SK-N-SH (cell line): ENCODE results near the gene ZDHHC7. TPM values are rescaled to one million over a fixed set of nuclear protein-coding genes. Genes with fewer than 3 reads are reported as not detected.

Experiments
- CTCF ChIA-PET: fragments of 300-600, 350-600 bp; formaldehyde crosslinking; extraction: SDS; loops from one replicate; lab custom pipeline; 2021; lab: Yijun Ruan, JAX
- POLR2A ChIA-PET: fragments of 350-600 bp; sonication (Branson Sonifier 250); formaldehyde crosslinking; extraction: SDS; loops from one replicate; lab custom pipeline; 2020; ENCODE audit warnings: antibody characterized with exemption, inconsistent platforms; lab: Yijun Ruan, JAX
- DNase-seq: peaks from one replicate; pipeline ENCODE4 v3.0.0; 2012
- H2AFZ ChIP-seq: fragments of 200-600 bp; sonication (generic); 2 replicates; pipeline ENCODE4 v1.8.1; 2016; ENCODE audit warnings: antibody characterized with exemption, mild to moderate bottlenecking, low read depth
- H3F3A ChIP-seq: fragments of 200-600 bp; sonication (generic); replicated peaks from 2 replicates; pipeline ENCODE3; 2016; ENCODE audit warnings: antibody characterized with exemption, mild to moderate bottlenecking; ENCODE audit not compliant: insufficient read depth
- H3K27ac ChIP-seq, 2 experiments: fragments of 200-500 bp in 1 of 2; fragments of 200-600 bp in 1 of 2; sonication (Bioruptor generic) in 1 of 2; sonication (generic), shearing (Covaris generic) in 1 of 2; 2 replicates each; pipeline versions ENCODE4 v1.5.1 to v1.6.1; 2014 to 2016; ENCODE audit warnings: low read depth in 2 of 2, inconsistent platforms in 1 of 2, low read length in 1 of 2, mild to moderate bottlenecking in 1 of 2, mixed read lengths in 1 of 2
- H3K27me3 ChIP-seq: fragments of 200-600 bp; sonication (generic), shearing (Covaris generic); 2 replicates; pipeline ENCODE4 v1.6.1; 2016; ENCODE audit warnings: mixed run types; ENCODE audit not compliant: insufficient read depth
- H3K36me3 ChIP-seq, 2 experiments: fragments of 200-500 bp in 1 of 2; fragments of 200-600 bp in 1 of 2; sonication (Bioruptor generic) in 1 of 2; sonication (generic) in 1 of 2; replicated peaks in 1 of 2; 2 replicates each; pipeline versions ENCODE3 to v1.5.1; 2014 to 2016; ENCODE audit warnings: low read length in 1 of 2, mild to moderate bottlenecking in 1 of 2; ENCODE audit not compliant: insufficient read depth in 2 of 2, control insufficient read depth in 1 of 2
- H3K4me1 ChIP-seq, 2 experiments: fragments of 200-500 bp in 1 of 2; fragments of 200-600 bp in 1 of 2; sonication (Bioruptor generic) in 1 of 2; sonication (generic), shearing (Covaris generic) in 1 of 2; 2 replicates each; pipeline versions ENCODE4 v1.5.1 to v1.6.1; 2014 to 2016; ENCODE audit warnings: low read depth in 1 of 2, low read length in 1 of 2, mixed run types in 1 of 2; ENCODE audit not compliant: insufficient read depth in 2 of 2, control insufficient read depth in 1 of 2
- H3K4me2 ChIP-seq: fragments of 200-600 bp; sonication (generic), shearing (Covaris generic); 2 replicates; pipeline ENCODE4 v1.6.1; 2017; ENCODE audit warnings: mixed run types
- H3K4me3 ChIP-seq, 2 experiments: fragments of 200-500 bp in 1 of 2; fragments of 200-600 bp in 1 of 2; sonication (Bioruptor generic) in 1 of 2; sonication (generic), shearing (Covaris generic) in 1 of 2; 2 replicates each; pipeline versions ENCODE4 v1.5.1 to v1.8.1; 2014 to 2016; ENCODE audit warnings: low read depth in 2 of 2, inconsistent platforms in 1 of 2, low read length in 1 of 2, mild to moderate bottlenecking in 1 of 2, mixed read lengths in 1 of 2, moderate library complexity in 1 of 2
- H3K79me2 ChIP-seq: fragments of 200-600 bp; sonication (generic); 2 replicates; pipeline ENCODE4 v1.8.1; 2017; ENCODE audit warnings: mild to moderate bottlenecking; ENCODE audit not compliant: insufficient read depth
- H3K9ac ChIP-seq: fragments of 200-600 bp; sonication (generic); 2 replicates; pipeline ENCODE4 v1.6.1; 2017; ENCODE audit warnings: mixed run types
- H3K9me2 ChIP-seq: fragments of 200-600 bp; sonication (generic); 2 replicates; pipeline ENCODE4 v1.6.1; 2017; ENCODE audit warnings: mixed run types
- H3K9me3 ChIP-seq: fragments of 200-600 bp; sonication (generic); 2 replicates; pipeline ENCODE4 v1.6.1; 2017; ENCODE audit warnings: mixed run types, mild to moderate bottlenecking, moderate library complexity
- H4K20me1 ChIP-seq: fragments of 200-600 bp; sonication (generic); 2 replicates; pipeline ENCODE4 v1.6.1; 2017; ENCODE audit warnings: mild to moderate bottlenecking, mixed run types; ENCODE audit not compliant: insufficient read depth
- CHD2 ChIP-seq: fragments of 150-350 bp; IDR thresholded peaks from 2 replicates; pipeline ENCODE4 v1.6.1; 2018; ENCODE audit warnings: low read length; ENCODE audit not compliant: partially characterized antibody
- CTCF ChIP-seq: fragments of 200-600 bp; sonication (generic); IDR thresholded peaks from 2 replicates; pipeline ENCODE4 v1.6.1; 2017; ENCODE audit warnings: antibody characterized with exemption, mild to moderate bottlenecking, moderate library complexity
- ELF1 ChIP-seq: IDR thresholded peaks from 2 replicates; pipeline ENCODE4 v1.4.0; 2012
- EP300 ChIP-seq, 2 experiments: IDR thresholded peaks; 2 replicates each; pipeline versions ENCODE4 v1.4.0 to v1.6.1; 2012; ENCODE audit warnings: borderline replicate concordance in 1 of 2, low read depth in 1 of 2, low read length in 1 of 2
- EZH2phosphoT487 ChIP-seq: fragments of 200-600 bp; sonication (generic); IDR thresholded peaks from 2 replicates; pipeline ENCODE4 v1.6.1; 2017; ENCODE audit warnings: low read depth, mixed run types, mild to moderate bottlenecking, antibody characterized with exemption, moderate library complexity, borderline replicate concordance
- FOSL2 ChIP-seq: IDR thresholded peaks from 2 replicates; pipeline ENCODE4 v1.4.0; 2012; ENCODE audit warnings: low read depth, mild to moderate bottlenecking, moderate library complexity, borderline replicate concordance
- FOXJ3 ChIP-seq: sonication (generic); formaldehyde crosslinking; IDR thresholded peaks from 2 replicates; pipeline ENCODE4 v1.5.1; 2020; ENCODE audit warnings: mild to moderate bottlenecking, missing genetic modification reagents
- GABPA ChIP-seq: IDR thresholded peaks from 2 replicates; pipeline ENCODE4 v1.4.0; 2012; ENCODE audit warnings: low read depth, mild to moderate bottlenecking
- GATA2 ChIP-seq: sonication (generic); formaldehyde crosslinking; IDR thresholded peaks from 2 replicates; pipeline ENCODE4 v1.5.0; 2020; ENCODE audit warnings: mild to moderate bottlenecking, missing genetic modification reagents
- MEF2A ChIP-seq: IDR thresholded peaks from 2 replicates; pipeline ENCODE4 v1.4.0; 2012; ENCODE audit warnings: low read depth, borderline replicate concordance
- MXI1 ChIP-seq: IDR thresholded peaks from 2 replicates; pipeline ENCODE4 v1.6.1; 2012; ENCODE audit warnings: mild to moderate bottlenecking, low read depth, low read length, improper control_type of control experiment
- NFIC ChIP-seq: IDR thresholded peaks from 2 replicates; pipeline ENCODE4 v1.4.0; 2012; ENCODE audit warnings: borderline replicate concordance
- NRF1 ChIP-seq: IDR thresholded peaks from 2 replicates; pipeline ENCODE4 v1.6.1; 2012; ENCODE audit warnings: low read depth, mild to moderate bottlenecking, low read length
- POLR2AphosphoS5 ChIP-seq: IDR thresholded peaks from 2 replicates; pipeline ENCODE4 v1.6.1; 2012; ENCODE audit warnings: low read depth, low read length
- RAD21 ChIP-seq: IDR thresholded peaks from 2 replicates; pipeline ENCODE4 v1.6.1; 2012; ENCODE audit warnings: mild to moderate bottlenecking, low read length
- RCOR1 ChIP-seq: fragments of 150-350 bp; IDR thresholded peaks from 2 replicates; pipeline ENCODE4 v1.6.1; 2017; ENCODE audit warnings: antibody characterized with exemption, low read length
- RXRA ChIP-seq: IDR thresholded peaks from 2 replicates; pipeline ENCODE4 v1.4.0; 2012; ENCODE audit warnings: low read depth, mild to moderate bottlenecking, borderline replicate concordance
- SIN3A ChIP-seq: IDR thresholded peaks from 2 replicates; pipeline ENCODE4 v1.6.1; 2012; ENCODE audit warnings: low read depth, mild to moderate bottlenecking, low read length, moderate library complexity, borderline replicate concordance
- TAF1 ChIP-seq: IDR thresholded peaks from 2 replicates; pipeline ENCODE4 v1.6.1; 2012; ENCODE audit warnings: low read depth, mild to moderate bottlenecking, low read length, moderate library complexity, borderline replicate concordance
- TCF12 ChIP-seq: IDR thresholded peaks from 2 replicates; pipeline ENCODE4 v1.4.0; 2012
- TEAD4 ChIP-seq: IDR thresholded peaks from 2 replicates; pipeline ENCODE4 v1.4.0; 2012; ENCODE audit warnings: mild to moderate bottlenecking, borderline replicate concordance; ENCODE audit not compliant: insufficient read depth
- YY1 ChIP-seq: IDR thresholded peaks from 2 replicates; pipeline ENCODE4 v1.4.0; 2012; ENCODE audit warnings: low read depth, mild to moderate bottlenecking
- WGBS: methylation state at CpG from one replicate; pipeline ENCODE4 v1.1.6; 2017; ENCODE audit warnings: low lambda C conversion rate; 5-methylcytosine and 5-hydroxymethylcytosine counted together
- polyA plus RNA-seq, 3 experiments: library from polyadenylated mRNA; depleted of rRNA; stranded (reverse); fragments of >200 nt; gene quantifications; 2 replicates each; pipeline ENCODE4 v1.2.3, GENCODE V29; 2012
- TF ChIP-seq, protein P1 (sequence below): IDR thresholded peaks from 2 replicates; pipeline ENCODE4; 2012
- TF ChIP-seq, protein P2 (sequence below): IDR thresholded peaks from 2 replicates; pipeline ENCODE4 v1.4.0; 2012; ENCODE audit warnings: low read depth

The ZDHHC7 gene
- polyA plus RNA-seq, 1 of the 3 experiments (the other 2 are of a cell fraction): 114 TPM

DNA sequence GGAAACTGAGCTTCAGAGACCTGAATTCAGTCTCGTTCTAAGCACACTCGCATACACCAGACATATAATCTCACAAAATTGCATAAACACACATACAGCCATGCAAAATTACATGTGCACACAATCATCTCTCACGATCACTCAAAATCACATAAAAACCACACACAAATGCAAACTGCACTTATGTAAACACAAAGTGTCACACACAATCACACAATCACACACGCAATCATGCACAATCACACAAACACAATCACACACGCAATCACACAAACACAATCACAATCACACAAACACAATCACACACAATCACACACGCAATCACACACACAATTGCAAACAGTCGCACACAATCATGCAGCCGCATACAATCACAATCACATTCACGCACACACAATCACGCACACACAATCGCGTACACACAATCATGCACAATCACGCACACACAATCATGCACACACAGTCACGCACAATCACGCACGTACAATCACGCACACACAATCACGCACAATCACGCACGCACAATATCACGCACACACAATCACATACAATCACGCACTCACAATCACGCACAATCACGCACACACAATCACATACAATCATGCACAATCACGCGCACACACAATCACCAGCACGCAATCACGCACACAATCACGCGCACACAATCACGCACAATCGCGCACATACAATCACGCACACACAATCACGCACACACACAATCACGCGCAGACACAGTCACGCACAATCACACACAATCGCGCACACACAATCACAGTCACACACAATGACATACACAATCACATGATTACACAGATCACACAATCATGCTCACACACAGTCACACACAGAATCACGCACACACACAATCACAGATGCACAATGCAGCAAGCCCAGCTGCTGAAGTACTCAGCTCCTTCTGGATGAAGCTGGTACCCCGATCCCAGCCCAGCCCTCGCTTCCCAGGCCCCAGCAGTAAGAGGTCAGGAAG, 45.6 kb downstream of the ZDHHC7 start:
- H3F3A ChIP-seq: no peaks in the 10 kb centered on the region
- DNase-seq: no peak
- CTCF ChIA-PET: interaction anchor here (0.6 to 13.4 kb wide), 4 partner anchors 12 to 226 kb away, joined by 3 to 428 read pairs (median 194); no protein-coding TSS in a partner anchor
- H3K4me1 ChIP-seq: peaks cover 0 to 2% of the 10 kb centered on the region in 2 experiments; a peak in 1 of 4 replicates
- H3K4me3 ChIP-seq: no peak overlapping the region
- no peak overlapping the region for H3K27ac ChIP-seq
- no peak overlapping the region for H3K9ac ChIP-seq
- POLR2A ChIA-PET: no interaction called here
- no peaks in the 10 kb centered on the region for H3K27me3 ChIP-seq
- H3K9me3 ChIP-seq: no peaks in the 10 kb centered on the region
- H3K4me2 ChIP-seq: no peak overlapping the region
- WGBS: 90% methylated on average over 41 of the region's 43 CpGs
- no peaks in the 10 kb centered on the region for H3K79me2 ChIP-seq
- no peaks in the 10 kb centered on the region for H4K20me1 ChIP-seq
- no peak overlapping the region for H2AFZ ChIP-seq
- no peak for TF ChIP-seq EP300 (IDR thresholded peaks at IDR 0.05; ENCODE audit: borderline replicate concordance in 1 of 2, low read depth in 1 of 2, low read length in 1 of 2)
- no peak for TF ChIP-seq RAD21
- no peak for TF ChIP-seq TEAD4
- TF ChIP-seq RCOR1: no peak
- no peak for TF ChIP-seq CHD2
- TF ChIP-seq, protein P1, sequence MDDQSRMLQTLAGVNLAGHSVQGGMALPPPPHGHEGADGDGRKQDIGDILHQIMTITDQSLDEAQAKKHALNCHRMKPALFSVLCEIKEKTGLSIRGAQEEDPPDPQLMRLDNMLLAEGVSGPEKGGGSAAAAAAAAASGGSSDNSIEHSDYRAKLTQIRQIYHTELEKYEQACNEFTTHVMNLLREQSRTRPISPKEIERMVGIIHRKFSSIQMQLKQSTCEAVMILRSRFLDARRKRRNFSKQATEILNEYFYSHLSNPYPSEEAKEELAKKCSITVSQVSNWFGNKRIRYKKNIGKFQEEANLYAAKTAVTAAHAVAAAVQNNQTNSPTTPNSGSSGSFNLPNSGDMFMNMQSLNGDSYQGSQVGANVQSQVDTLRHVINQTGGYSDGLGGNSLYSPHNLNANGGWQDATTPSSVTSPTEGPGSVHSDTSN: no peak
- no peak for TF ChIP-seq MEF2A
- TF ChIP-seq FOXJ3: no peak
- TF ChIP-seq GATA2: no peak
- TF ChIP-seq EZH2phosphoT487: no peak
- no peak for TF ChIP-seq YY1
- TF ChIP-seq POLR2AphosphoS5: no peak
- H3K36me3 ChIP-seq: no peaks in the 10 kb centered on the region
- no peaks in the 10 kb centered on the region for H3K9me2 ChIP-seq

- H3K9ac ChIP-seq: no peak overlapping the region
- POLR2A ChIA-PET: no interaction called here
- no peaks in the 10 kb centered on the region for H3K36me3 ChIP-seq
- H3K9me3 ChIP-seq: no peaks in the 10 kb centered on the region
- no peak overlapping the region for H3K4me2 ChIP-seq
- no peak for DNase-seq
- H4K20me1 ChIP-seq: no peaks in the 10 kb centered on the region
- no peaks in the 10 kb centered on the region for H3K27me3 ChIP-seq
- H3K4me1 ChIP-seq: peaks cover 0 to 2% of the 10 kb centered on the region in 2 experiments; a peak in 1 of 4 replicates
- H2AFZ ChIP-seq: no peak overlapping the region
- no peaks in the 10 kb centered on the region for H3F3A ChIP-seq
- no peaks in the 10 kb centered on the region for H3K79me2 ChIP-seq
- H3K4me3 ChIP-seq: no peak overlapping the region
- 92% methylated on average over 19 of the region's 19 CpGs for WGBS
- CTCF ChIA-PET: interaction anchor here (1.6 to 13.4 kb wide), 5 partner anchors 11 to 292 kb away, joined by 6 to 428 read pairs (median 182); no protein-coding TSS in a partner anchor
- H3K27ac ChIP-seq: no peak overlapping the region
- no peaks in the 10 kb centered on the region for H3K9me2 ChIP-seq
- TF ChIP-seq CTCF (no peak), TAF1 (no peak), GATA2 (no peak), NRF1 (no peak), RCOR1 (no peak), RXRA (no peak), SIN3A (no peak), FOSL2 (no peak), ELF1 (no peak), GABPA (no peak), MXI1 (no peak), NFIC (no peak), TCF12 (no peak)
- TF ChIP-seq, protein P2, sequence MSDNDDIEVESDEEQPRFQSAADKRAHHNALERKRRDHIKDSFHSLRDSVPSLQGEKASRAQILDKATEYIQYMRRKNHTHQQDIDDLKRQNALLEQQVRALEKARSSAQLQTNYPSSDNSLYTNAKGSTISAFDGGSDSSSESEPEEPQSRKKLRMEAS: no peak
Measured at GRCh38 chr16:84964386-84965128, 46.8 kb downstream of the ZDHHC7 start.
